Activated gamma-delta T cell treated with Interleukin-2 at 50 U/mL for 16 hours (primary cell): ENCODE data around the gene FIS1.
"Not testable (repeated sequence)": the region's sequence is repeated elsewhere in the genome, so short reads cannot be mapped to it uniquely, and the experiment has no call there.

Source experiments
- DNase-seq: peaks from one replicate; pipeline ENCODE4 v3.0.0-alpha.2; 2020

FIS1 gene

GRCh38 chr7:101201695-101202602 lies 42.9 kb downstream of the FIS1 start:
- no peak for DNase-seq

GRCh38 chr7:101200862-101201599 lies 43.9 kb downstream of the FIS1 start, which contains the start of gene MOGAT3:
Gene MOGAT3 (minus strand): TSS chr7:101201036. CDS start chr7:101200854, 182 bp downstream.
- DNase-seq: no peak

- DNase-seq: no peak
These were observed 44.4 kb downstream of the FIS1 start for GRCh38 chr7:101200504-101200861.

- DNase-seq: not testable (repeated sequence)
These were observed 45.4 kb downstream of the FIS1 start for GRCh38 chr7:101199522-101199921.

- DNase-seq: no peak
These were observed 46.4 kb downstream of the FIS1 start for GRCh38 chr7:101198476-101198875.

- no peak for DNase-seq
These were observed 46.9 kb downstream of the FIS1 start for GRCh38 chr7:101197991-101198390.

- DNase-seq: no peak
These were observed 49.0 kb downstream of the FIS1 start for GRCh38 chr7:101195884-101196283.
